ENCODE measurements around the gene SEC14L6. TPM values are rescaled to one million over a fixed set of nuclear protein-coding genes. Genes with fewer than 3 reads are reported as not detected.

Gene SEC14L6
- total RNA-seq, 1 experiment from 2014 or later: 0.26 TPM

GRCh38 chr22:30591191-30591587, 44.6 kb upstream of the SEC14L6 start:
- H3K27ac Mint-ChIP-seq (ENCODE audit: unreplicated experiment): no peak overlapping the region
- H3K9me3 Mint-ChIP-seq (ENCODE audit: low read depth, unreplicated experiment): no peaks in the 10 kb centered on the region
- BruUV-seq (replicated peaks): no TSS peak
- no peaks in the 10 kb centered on the region for H3K4me1 Mint-ChIP-seq (ENCODE audit: low read depth, unreplicated experiment)
- CTCF ChIA-PET: interaction anchor here (0.8 to 1.2 kb wide), 3 partner anchors 11 to 164 kb away, joined by 3 to 4 read pairs (median 3); partner anchors contain the start of gene TCN2
- DNase-seq: no peak
- H3K36me3 Mint-ChIP-seq (ENCODE audit: insufficient read depth, unreplicated experiment): peaks cover 34% of the 10 kb centered on the region
- no peak overlapping the region for H3K4me3 Mint-ChIP-seq (ENCODE audit: low read depth, unreplicated experiment)
- TF ChIP-seq CTCF (IDR thresholded peaks at IDR 0.05; ENCODE audit: unreplicated experiment): no peak
- H3K27me3 Mint-ChIP-seq (ENCODE audit: unreplicated experiment): no peaks in the 10 kb centered on the region
- intact Hi-C loops (cut with micrococcal nuclease; ENCODE audit: unreplicated experiment): no loop called here

GRCh38 chr22:30586414-30586813, 39.9 kb upstream of the SEC14L6 start:
- peaks cover 53% of the 10 kb centered on the region for H3K36me3 Mint-ChIP-seq (ENCODE audit: insufficient read depth, unreplicated experiment)
- CTCF ChIA-PET: no interaction called here
- intact Hi-C loops (cut with micrococcal nuclease; ENCODE audit: unreplicated experiment): no loop called here
- no peaks in the 10 kb centered on the region for H3K27me3 Mint-ChIP-seq (ENCODE audit: unreplicated experiment)
- no peak for DNase-seq
- no peak overlapping the region for H3K27ac Mint-ChIP-seq (ENCODE audit: unreplicated experiment)
- no peak for TF ChIP-seq CTCF (IDR thresholded peaks at IDR 0.05; ENCODE audit: unreplicated experiment)
- H3K4me3 Mint-ChIP-seq (ENCODE audit: low read depth, unreplicated experiment): no peak overlapping the region
- H3K9me3 Mint-ChIP-seq (ENCODE audit: low read depth, unreplicated experiment): no peaks in the 10 kb centered on the region
- H3K4me1 Mint-ChIP-seq (ENCODE audit: low read depth, unreplicated experiment): no peaks in the 10 kb centered on the region
- BruUV-seq (replicated peaks): no TSS peak

- Mint-ChIP-seq H3K27me3 (ENCODE audit: unreplicated experiment) (no peaks in the 10 kb centered on the region), H3K27ac (ENCODE audit: unreplicated experiment) (no peak overlapping the region), H3K4me3 (ENCODE audit: low read depth, unreplicated experiment) (no peak overlapping the region), H3K4me1 (ENCODE audit: low read depth, unreplicated experiment) (no peaks in the 10 kb centered on the region), H3K36me3 (ENCODE audit: insufficient read depth, unreplicated experiment) (peaks cover 62% of the 10 kb centered on the region), H3K9me3 (ENCODE audit: low read depth, unreplicated experiment) (no peaks in the 10 kb centered on the region)
- no TSS peak for BruUV-seq (replicated peaks)
- CTCF ChIA-PET: no interaction called here
- intact Hi-C loops (cut with micrococcal nuclease; ENCODE audit: unreplicated experiment): no loop called here
- TF ChIP-seq CTCF (IDR thresholded peaks at IDR 0.05; ENCODE audit: unreplicated experiment): no peak
- no peak for DNase-seq
Measured at GRCh38 chr22:30584441-30584840, 37.9 kb upstream of the SEC14L6 start.

GRCh38 chr22:30582788-30583545, 36.4 kb upstream of the SEC14L6 start:
- intact Hi-C loops (cut with micrococcal nuclease; ENCODE audit: unreplicated experiment): no loop called here
- Mint-ChIP-seq H3K27ac (ENCODE audit: unreplicated experiment) (peak overlapping the region; percentile 29), H3K4me1 (ENCODE audit: low read depth, unreplicated experiment) (no peaks in the 10 kb centered on the region), H3K36me3 (ENCODE audit: insufficient read depth, unreplicated experiment) (peaks cover 54% of the 10 kb centered on the region), H3K4me3 (ENCODE audit: low read depth, unreplicated experiment) (no peak overlapping the region), H3K9me3 (ENCODE audit: low read depth, unreplicated experiment) (no peaks in the 10 kb centered on the region), H3K27me3 (ENCODE audit: unreplicated experiment) (no peaks in the 10 kb centered on the region)
- CTCF ChIA-PET: no interaction called here
- no peak for DNase-seq
- no TSS peak for BruUV-seq (replicated peaks)
- TF ChIP-seq CTCF (IDR thresholded peaks at IDR 0.05; ENCODE audit: unreplicated experiment): no peak
